Cardiac muscle cell (in vitro differentiated cells and primary cell): ENCODE results near the gene PLAC1. TPM values are rescaled to one million over a fixed set of nuclear protein-coding genes. Genes with fewer than 3 reads are reported as not detected.

ENCODE experiments used
- DNase-seq, 2 donors: peaks; one replicate each; pipeline versions ENCODE4 v3.0.0 to v3.0.0-alpha.2; 2010 to 2017; ENCODE audit warnings: low read depth in 1 of 2, low spot score in 1 of 2
- H3K27ac ChIP-seq: fragments of 200-600 bp; sonication (generic); 2 replicates; pipeline ENCODE4 v1.5.1; 2016
- H3K27me3 ChIP-seq: fragments of 200-600 bp; sonication (generic); 2 replicates; pipeline ENCODE4 v1.6.0; 2016; ENCODE audit warnings: control low read depth
- H3K36me3 ChIP-seq: fragments of 200-600 bp; sonication (generic); 2 replicates; pipeline ENCODE4 v1.5.1; 2016; ENCODE audit warnings: control low read depth
- H3K4me1 ChIP-seq: fragments of 200-600 bp; sonication (generic); 2 replicates; pipeline ENCODE4 v1.8.1; 2017; ENCODE audit warnings: low read depth, mild to moderate bottlenecking, mixed run types
- H3K4me3 ChIP-seq: fragments of 200-600 bp; sonication (generic); 2 replicates; pipeline ENCODE4 v1.5.1; 2016; ENCODE audit warnings: mild to moderate bottlenecking
- H3K9me3 ChIP-seq: fragments of 200-600 bp; sonication (generic); 2 replicates; pipeline ENCODE4 v1.5.1; 2017; ENCODE audit warnings: low read depth, mild to moderate bottlenecking, control low read depth
- CTCF ChIP-seq: IDR thresholded peaks from 2 replicates; pipeline ENCODE4 v1.5.1; 2012; ENCODE audit warnings: low read depth, mild to moderate bottlenecking, low read length
- polyA plus RNA-seq: library from polyadenylated mRNA; unstranded; fragments of >200 nt; fragmentation: Nextera tagmentation; extraction: Ambion mirVana; gene quantifications from 2 replicates; pipeline ENCODE4 v1.2.1, GENCODE V29; 2016
- total RNA-seq: library from RNA; depleted of rRNA; stranded (reverse); fragments of >200 nt; gene quantifications from 2 replicates; pipeline ENCODE4 v1.2.3, GENCODE V29; 2016

The PLAC1 gene
- total and polyA plus RNA-seq, 2 experiments from 2014 or later = 1.2 to 2.0 TPM

- no peaks in the 10 kb centered on the region for H3K9me3 ChIP-seq
- no peaks in the 10 kb centered on the region for H3K36me3 ChIP-seq
- no peak for DNase-seq
- H3K27ac ChIP-seq = no peak overlapping the region
- H3K27me3 ChIP-seq = no peaks in the 10 kb centered on the region
- no peak overlapping the region for H3K4me3 ChIP-seq
- no peak for TF ChIP-seq CTCF
- H3K4me1 ChIP-seq = no peaks in the 10 kb centered on the region
Observed at GRCh38 chrX:134562002-134562401, 96.3 kb downstream of the PLAC1 start.

- H3K4me1 ChIP-seq = no peaks in the 10 kb centered on the region
- no peak for TF ChIP-seq CTCF
- no peak for DNase-seq
Observed at GRCh38 chrX:134558133-134558532, 100.1 kb downstream of the PLAC1 start.

GRCh38 chrX:134554291-134554690, 104.0 kb downstream of the PLAC1 start:
- Histone ChIP-seq H3K27me3 (peaks cover 22% of the 10 kb centered on the region), H3K4me1 (peaks cover 10% of the 10 kb centered on the region), H3K36me3 (no peaks in the 10 kb centered on the region), H3K9me3 (no peaks in the 10 kb centered on the region), H3K4me3 (no peak overlapping the region), H3K27ac (no peak overlapping the region)
- no peak for TF ChIP-seq CTCF
- no peak for DNase-seq

More at GRCh38 chrX:134558133-134558532, 100.1 kb downstream of the PLAC1 start:
- Histone ChIP-seq H3K27me3 (no peaks in the 10 kb centered on the region), H3K36me3 (no peaks in the 10 kb centered on the region), H3K4me3 (no peak overlapping the region), H3K9me3 (no peaks in the 10 kb centered on the region), H3K27ac (no peak overlapping the region)

GRCh38 chrX:134552351-134552750, 105.9 kb downstream of the PLAC1 start:
- no peaks in the 10 kb centered on the region for H3K9me3 ChIP-seq
- no peak overlapping the region for H3K4me3 ChIP-seq
- peaks cover 10% of the 10 kb centered on the region for H3K4me1 ChIP-seq
- peaks cover 28% of the 10 kb centered on the region for H3K27me3 ChIP-seq
- H3K36me3 ChIP-seq = no peaks in the 10 kb centered on the region
- H3K27ac ChIP-seq = no peak overlapping the region
- no peak for TF ChIP-seq CTCF
- no peak for DNase-seq

GRCh38 chrX:134551376-134552048, 106.8 kb downstream of the PLAC1 start:
- Histone ChIP-seq H3K27ac (no peak overlapping the region), H3K4me1 (peaks cover 10% of the 10 kb centered on the region), H3K36me3 (no peaks in the 10 kb centered on the region), H3K9me3 (no peaks in the 10 kb centered on the region), H3K27me3 (peaks cover 37% of the 10 kb centered on the region), H3K4me3 (peak overlapping the region; percentile 73)
- DNase-seq = peak in 1 of 2 donors; percentile 56
- TF ChIP-seq CTCF = no peak
